HepG2 (cell line): ENCODE results near the gene BCAT1. TPM values are rescaled to one million over a fixed set of nuclear protein-coding genes. Genes with fewer than 3 reads are reported as not detected.

Experiments used
- ATAC-seq: fragments of 200-7000 bp; cut with Tn5 transposase; 3 replicates; pipeline ENCODE4 v1.9.1; 2020; ENCODE audit warnings: mild to moderate bottlenecking, moderate library complexity
- BruUV-seq: library from RNA; stranded (reverse); fragments of 400-500 nt; replicated peaks from 2 replicates; lab custom pipeline; 2021; lab: Mats Ljungman, UMichigan
- CTCF ChIA-PET: fragments of 300-600 bp; formaldehyde crosslinking; extraction: SDS; loops from one replicate; lab custom pipeline; 2021; ENCODE audit warnings: low total read pairs, inconsistent platforms, low intra/inter-chr PET ratio; lab: Yijun Ruan, JAX
- POLR2A ChIA-PET: fragments of 350-600 bp; sonication (Branson Sonifier 250); formaldehyde crosslinking; loops from one replicate; lab custom pipeline; 2020; ENCODE audit warnings: antibody characterized with exemption, inconsistent platforms; lab: Yijun Ruan, JAX
- DNase-seq: peaks from one replicate; pipeline ENCODE4 v3.0.0-alpha.2; 2015; ENCODE audit warnings: low spot score
- FAIRE-seq: peaks from 3 replicates; lab custom pipeline; 2011; peaks lifted over from hg19 to GRCh38; lab: Jason Lieb, UNC
- H2AFZ ChIP-seq: one replicate; pipeline ENCODE4 v1.6.1; 2011; ENCODE audit warnings: low read length, inconsistent platforms
- H3K27ac ChIP-seq: fragments of 300-600 bp; 3 replicates; pipeline ENCODE4 v1.8.0; 2011; ENCODE audit warnings: mixed run types, mild to moderate bottlenecking, mixed read lengths, low read length, inconsistent platforms; ENCODE audit not compliant: insufficient read depth; ENCODE audit errors: extremely low read length
- H3K27me3 ChIP-seq, 2 experiments: fragments of 200-600 bp in 1 of 2; 2 replicates in 1 of 2; 3 replicates in 1 of 2; pipeline versions ENCODE4 v1.6.0 to v1.8.0; 2011; ENCODE audit warnings: low read length in 2 of 2, mild to moderate bottlenecking in 2 of 2, moderate library complexity in 2 of 2, inconsistent platforms in 1 of 2; ENCODE audit not compliant: insufficient read depth in 2 of 2, control insufficient read depth in 1 of 2
- H3K36me3 ChIP-seq, 2 experiments: fragments of 200-600 bp in 1 of 2; replicated peaks in 1 of 2; 2 replicates in 1 of 2; 3 replicates in 1 of 2; pipeline versions ENCODE4 v1.5.1 to v1.8.0; 2011; ENCODE audit warnings: low read length in 2 of 2, inconsistent platforms in 1 of 2; ENCODE audit not compliant: insufficient read depth in 2 of 2, control insufficient read depth in 1 of 2
- H3K4me1 ChIP-seq: 2 replicates; pipeline ENCODE4 v1.5.1; 2012; ENCODE audit warnings: low read length, inconsistent platforms; ENCODE audit not compliant: insufficient read depth
- H3K4me2 ChIP-seq: 2 replicates; pipeline ENCODE4 v1.6.0; 2011; ENCODE audit warnings: low read depth, low read length, inconsistent platforms
- H3K4me3 ChIP-seq, 3 experiments: fragments of 200-600 bp in 1 of 3; sonication (generic), shearing (Covaris generic) in 1 of 3; replicated peaks in 1 of 3; 2 replicates each; pipeline ENCODE4 v1.5.1; 2011 to 2016; ENCODE audit warnings: low read length in 3 of 3, inconsistent platforms in 2 of 3, low read depth in 2 of 3, mild to moderate bottlenecking in 2 of 3, control low read depth in 1 of 3, mixed read lengths in 1 of 3; ENCODE audit not compliant: insufficient read depth in 1 of 3
- H3K79me2 ChIP-seq: one replicate; pipeline ENCODE4 v1.6.1; 2011; ENCODE audit warnings: low read length, inconsistent platforms; ENCODE audit not compliant: insufficient read depth
- H3K9ac ChIP-seq: 2 replicates; pipeline ENCODE4 v1.6.0; 2011; ENCODE audit warnings: mild to moderate bottlenecking, low read depth, low read length, inconsistent platforms; ENCODE audit not compliant: insufficient read depth
- H3K9me3 ChIP-seq: 2 replicates; pipeline ENCODE4 v1.5.1; 2012; ENCODE audit warnings: mild to moderate bottlenecking, low read length
- H4K20me1 ChIP-seq: 2 replicates; pipeline ENCODE4 v1.6.0; 2011; ENCODE audit warnings: inconsistent platforms, mild to moderate bottlenecking, low read length, moderate library complexity; ENCODE audit not compliant: insufficient read depth
- BCL3 ChIP-seq: sonication (generic); formaldehyde crosslinking; IDR thresholded peaks from 2 replicates; pipeline ENCODE4 v1.5.1; 2020; ENCODE audit warnings: mild to moderate bottlenecking, missing genetic modification reagents, moderate library complexity
- NFKB2 ChIP-seq: sonication (generic); formaldehyde crosslinking; IDR thresholded peaks from 2 replicates; pipeline ENCODE4 v1.4.0; 2020; ENCODE audit warnings: missing genetic modification reagents, borderline replicate concordance
- PAXIP1 ChIP-seq: sonication (generic); formaldehyde crosslinking; conservative IDR thresholded peaks from 2 replicates; pipeline ENCODE4 v1.4.0; 2020; ENCODE audit warnings: mild to moderate bottlenecking, missing genetic modification reagents, moderate library complexity
- SOX6 ChIP-seq, 2 experiments: fragments of 450-650 bp in 1 of 2; sonication (generic) in 1 of 2; formaldehyde crosslinking in 1 of 2; IDR thresholded peaks; 2 replicates each; pipeline versions ENCODE4 v1.4.0 to v1.6.1; 2017 to 2020; ENCODE audit warnings: antibody characterized with exemption in 1 of 2, mild to moderate bottlenecking in 1 of 2, missing genetic modification reagents in 1 of 2
- SP5 ChIP-seq: IDR thresholded peaks from 2 replicates; pipeline ENCODE4 v1.6.1; 2016; ENCODE audit warnings: low read depth, borderline replicate concordance
- ZNF414 ChIP-seq: sonication (generic); formaldehyde crosslinking; IDR thresholded peaks from 2 replicates; pipeline ENCODE4 v1.5.0; 2020; ENCODE audit warnings: missing genetic modification reagents
- ZNF761 ChIP-seq: sonication (generic); formaldehyde crosslinking; conservative IDR thresholded peaks from 2 replicates; pipeline ENCODE4 v1.4.0; 2020; ENCODE audit warnings: mild to moderate bottlenecking, missing genetic modification reagents
- WGBS: methylation state at CpG from one replicate; pipeline ENCODE4 v1.1.6; 2017; ENCODE audit warnings: low lambda C conversion rate; 5-methylcytosine and 5-hydroxymethylcytosine counted together
- in situ Hi-C: cut with HindIII; loops from 2 replicates; pipeline ENCODE4 v1.10.0; 2017; ENCODE audit warnings: low pct_unique_long_range_greater_than_20kb; ENCODE audit not compliant: extremely low pct_ligation_motif_present
- intact Hi-C: fragments of 100-400 bp; cut with micrococcal nuclease; formaldehyde crosslinking; loops from one replicate; pipeline ENCODE4 v1.10.0; 2022; ENCODE audit not compliant: unreplicated experiment
- polyA plus RNA-seq, 8 experiments: library from polyadenylated mRNA; depleted of rRNA in 3 of 8; stranded (reverse) in 7 of 8; unstranded in 1 of 8; fragments of >200 nt; fragmentation: Illumina TruSeq in 4 of 8; extraction: Trizol in 4 of 8; gene quantifications; 2 replicates each; pipeline versions ENCODE4 v1.2.1 to v1.2.3, GENCODE V29; 2011 to 2016; ENCODE audit warnings: low read depth in 4 of 8, missing spikeins in 1 of 8, mixed read lengths in 1 of 8; ENCODE audit not compliant: insufficient read depth in 1 of 8
- total RNA-seq, 5 experiments: library from RNA; depleted of rRNA; stranded (reverse); fragments of >200 nt; fragmentation: Illumina TruSeq; extraction: Trizol; gene quantifications; 2 replicates each; pipeline ENCODE4 v1.2.3, GENCODE V29; 2016; ENCODE audit warnings: low read depth in 1 of 5

BCAT1 gene
- total and polyA plus RNA-seq, 2 of the 13 experiments (the other 11 are each of a cell fraction or from before 2014, with no cell fraction given) = 8.0 to 75.5 TPM

GRCh38 chr12:24798335-24798734, 150.6 kb downstream of the BCAT1 start:
- Histone ChIP-seq H2AFZ (no peak overlapping the region), H3K9ac (no peak overlapping the region), H3K4me1 (no peaks in the 10 kb centered on the region), H3K27ac (no peak overlapping the region), H3K36me3 (no peaks in the 10 kb centered on the region), H3K79me2 (no peaks in the 10 kb centered on the region), H3K4me3 (no peak overlapping the region), H3K9me3 (no peaks in the 10 kb centered on the region), H3K4me2 (no peak overlapping the region), H4K20me1 (no peaks in the 10 kb centered on the region), H3K27me3 (no peaks in the 10 kb centered on the region)
- no peak for ATAC-seq
- no peak for FAIRE-seq
- DNase-seq = no peak
- intact Hi-C loops (no loop called here), in situ Hi-C loops (loop anchor here (25.0 kb wide), 1 partner anchor 1936 kb away; no protein-coding TSS in a partner anchor)
- BruUV-seq = no TSS peak
- POLR2A ChIA-PET = no interaction called here
- TF ChIP-seq SOX6 (IDR thresholded peaks at IDR 0.05) = no peak
- no peak for TF ChIP-seq SOX6 (CRISPR knock-in tag; IDR thresholded peaks at IDR 0.05)
- CTCF ChIA-PET = no interaction called here

GRCh38 chr12:24797901-24798300, 151.0 kb downstream of the BCAT1 start:
- whole genome bisulfite sequencing = 66% methylated on average over 2 of the region's 2 CpGs
- Histone ChIP-seq H3K9ac (no peak overlapping the region), H3K4me1 (no peaks in the 10 kb centered on the region), H3K36me3 (no peaks in the 10 kb centered on the region), H3K27ac (no peak overlapping the region), H3K9me3 (no peaks in the 10 kb centered on the region), H3K27me3 (no peaks in the 10 kb centered on the region), H2AFZ (no peak overlapping the region), H3K79me2 (no peaks in the 10 kb centered on the region), H4K20me1 (no peaks in the 10 kb centered on the region), H3K4me2 (no peak overlapping the region), H3K4me3 (no peak overlapping the region)
- intact Hi-C loops = no loop called here
- ATAC-seq (no peak), DNase-seq (no peak), FAIRE-seq (no peak)
- BruUV-seq = no TSS peak
- ChIA-PET CTCF (no interaction called here), POLR2A (no interaction called here)
- in situ Hi-C loops = loop anchor here (25.0 kb wide), 1 partner anchor 1936 kb away; no protein-coding TSS in a partner anchor
- TF ChIP-seq BCL3 (CRISPR knock-in tag) (no peak), ZNF761 (CRISPR knock-in tag) (no peak), NFKB2 (CRISPR knock-in tag) (no peak), ZNF414 (CRISPR knock-in tag) (no peak), PAXIP1 (CRISPR knock-in tag) (no peak), SP5 (no peak)
